ENCODE measurements around the gene ACER1. TPM values are rescaled to one million over a fixed set of nuclear protein-coding genes. Genes with fewer than 3 reads are reported as not detected.
"Not testable (repeated sequence)": the region's sequence is repeated elsewhere in the genome, so short reads cannot be mapped to it uniquely, and the experiment has no call there.

ACER1 gene
- total RNA-seq, 4 donors from 2014 or later: not detected

DNA sequence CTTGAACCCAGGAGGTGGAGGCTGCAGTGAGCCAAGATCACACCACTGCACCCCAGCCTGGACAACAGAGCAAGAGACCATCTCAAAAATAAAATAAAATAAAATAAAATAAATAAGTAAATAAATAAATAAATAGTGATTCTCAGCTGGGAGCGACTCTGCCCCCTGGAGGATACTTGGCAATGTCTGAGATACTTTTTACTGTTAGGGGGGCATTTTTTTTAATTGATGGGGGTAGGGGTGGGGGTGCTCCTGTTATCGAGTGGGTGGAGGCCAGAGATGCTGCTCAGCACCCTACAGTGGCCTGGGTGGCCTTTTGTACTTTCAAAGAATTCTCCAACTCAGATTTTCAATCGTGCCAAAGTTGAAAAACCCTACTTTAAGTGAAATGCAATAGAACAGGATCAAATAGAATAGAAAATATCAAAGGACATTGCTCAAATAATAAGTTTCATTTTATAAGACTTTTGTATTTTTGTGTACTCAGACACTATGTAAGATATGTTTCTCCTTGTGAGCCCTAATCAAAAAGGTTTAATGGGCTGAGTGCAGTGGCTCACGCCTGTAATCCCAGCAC is 20.8 kb upstream of the ACER1 start:
- Histone ChIP-seq H3K36me3 (no peaks in the 10 kb centered on the region), H3K4me1 (no peaks in the 10 kb centered on the region), H3K27me3 (no peaks in the 10 kb centered on the region), H3K4me3 (no peak overlapping the region), H3K27ac (no peak overlapping the region), H3K9me3 (peaks cover 0 to 4% (median 0%) of the 10 kb centered on the region in 4 donors)
- DNase-seq (ENCODE audit: low spot score in 2 of 2): no peak
- 52 to 53% methylated on average over 4 of the region's 4 CpGs for WGBS, 2 donors
- TF ChIP-seq POLR2A (IDR thresholded peaks at IDR 0.05) (no peak), EP300 (IDR thresholded peaks at IDR 0.05) (no peak)
- TF ChIP-seq, protein P1, sequence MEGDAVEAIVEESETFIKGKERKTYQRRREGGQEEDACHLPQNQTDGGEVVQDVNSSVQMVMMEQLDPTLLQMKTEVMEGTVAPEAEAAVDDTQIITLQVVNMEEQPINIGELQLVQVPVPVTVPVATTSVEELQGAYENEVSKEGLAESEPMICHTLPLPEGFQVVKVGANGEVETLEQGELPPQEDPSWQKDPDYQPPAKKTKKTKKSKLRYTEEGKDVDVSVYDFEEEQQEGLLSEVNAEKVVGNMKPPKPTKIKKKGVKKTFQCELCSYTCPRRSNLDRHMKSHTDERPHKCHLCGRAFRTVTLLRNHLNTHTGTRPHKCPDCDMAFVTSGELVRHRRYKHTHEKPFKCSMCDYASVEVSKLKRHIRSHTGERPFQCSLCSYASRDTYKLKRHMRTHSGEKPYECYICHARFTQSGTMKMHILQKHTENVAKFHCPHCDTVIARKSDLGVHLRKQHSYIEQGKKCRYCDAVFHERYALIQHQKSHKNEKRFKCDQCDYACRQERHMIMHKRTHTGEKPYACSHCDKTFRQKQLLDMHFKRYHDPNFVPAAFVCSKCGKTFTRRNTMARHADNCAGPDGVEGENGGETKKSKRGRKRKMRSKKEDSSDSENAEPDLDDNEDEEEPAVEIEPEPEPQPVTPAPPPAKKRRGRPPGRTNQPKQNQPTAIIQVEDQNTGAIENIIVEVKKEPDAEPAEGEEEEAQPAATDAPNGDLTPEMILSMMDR (IDR thresholded peaks at IDR 0.05): peak in 3 of 5 experiments; percentile 30 to 40 (median 34)

DNA sequence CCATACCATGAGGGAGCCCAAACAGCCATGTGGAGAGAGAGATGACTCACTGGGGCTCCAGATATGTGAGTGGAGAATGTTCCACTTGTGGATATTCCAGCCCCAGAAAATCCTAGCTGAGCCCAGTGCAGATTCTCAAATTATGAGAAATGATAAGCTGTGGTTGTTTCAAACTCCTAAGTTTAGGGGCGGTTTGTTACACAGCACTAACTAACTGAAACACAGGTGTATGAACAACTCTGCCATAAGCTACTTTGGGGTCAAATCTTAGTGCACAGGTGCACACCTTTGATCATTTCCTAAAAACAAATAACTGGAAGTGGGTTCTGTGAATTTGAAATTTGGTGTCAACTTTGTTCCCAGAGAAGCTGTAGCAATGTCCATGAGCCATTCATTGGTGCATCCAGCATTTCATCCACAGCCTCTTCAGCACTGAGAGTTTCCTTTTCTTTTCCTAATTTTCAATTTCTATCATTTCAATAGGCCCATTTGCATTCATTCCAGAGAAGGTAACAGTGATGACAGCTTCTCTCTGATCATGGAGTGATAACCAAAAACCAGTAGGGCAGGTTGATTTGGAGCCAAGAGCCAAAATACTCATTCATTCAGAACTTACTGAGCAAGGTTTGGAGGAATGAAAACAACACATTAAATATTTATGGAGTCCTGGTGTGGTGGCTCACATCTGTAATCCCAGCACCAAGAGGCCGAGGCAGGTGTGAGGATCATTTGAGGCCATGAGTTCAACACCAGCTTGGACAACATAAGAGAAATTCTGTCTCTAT is 19.2 kb upstream of the ACER1 start:
- Histone ChIP-seq H3K9me3 (peaks cover 0 to 4% (median 0%) of the 10 kb centered on the region in 4 donors), H3K36me3 (no peaks in the 10 kb centered on the region), H3K27me3 (no peaks in the 10 kb centered on the region), H3K27ac (no peak overlapping the region), H3K4me3 (no peak overlapping the region), H3K4me1 (no peaks in the 10 kb centered on the region)
- TF ChIP-seq, protein P1 (IDR thresholded peaks at IDR 0.05): no peak
- TF ChIP-seq EP300 (IDR thresholded peaks at IDR 0.05): no peak
- TF ChIP-seq POLR2A (IDR thresholded peaks at IDR 0.05): no peak
- DNase-seq (ENCODE audit: low spot score in 2 of 2): no peak
- WGBS, 2 donors: 84 to 100% methylated on average over 2 of the region's 2 CpGs

DNA sequence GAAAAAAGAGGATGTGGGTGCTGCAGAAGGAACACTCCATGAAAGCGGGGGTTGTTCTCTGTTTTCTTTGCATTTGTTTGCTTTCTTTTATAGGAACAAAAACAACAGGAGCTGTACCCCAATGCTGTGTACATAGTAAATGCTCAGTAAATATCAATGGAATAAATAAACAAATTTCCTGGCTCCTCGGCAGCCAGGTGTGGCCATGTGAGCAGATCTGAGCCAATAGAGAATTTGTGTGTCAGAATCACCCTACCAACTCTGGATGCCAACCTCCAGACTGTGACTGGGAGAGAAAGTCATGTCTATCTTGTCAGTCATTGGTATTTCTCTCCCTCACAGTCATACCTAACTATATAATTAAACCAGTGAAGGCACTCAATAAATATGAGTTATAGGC is 17.3 kb upstream of the ACER1 start:
- Histone ChIP-seq H3K9me3 (peaks cover 0 to 4% (median 0%) of the 10 kb centered on the region in 4 donors), H3K4me1 (no peaks in the 10 kb centered on the region), H3K27ac (no peak overlapping the region), H3K4me3 (no peak overlapping the region), H3K27me3 (no peaks in the 10 kb centered on the region), H3K36me3 (no peaks in the 10 kb centered on the region)
- no peak for TF ChIP-seq EP300 (IDR thresholded peaks at IDR 0.05)
- no peak for TF ChIP-seq POLR2A (IDR thresholded peaks at IDR 0.05)
- TF ChIP-seq, protein P1 (IDR thresholded peaks at IDR 0.05): no peak
- 72 to 88% methylated on average over 2 of the region's 2 CpGs for WGBS, 2 donors
- DNase-seq (ENCODE audit: low spot score in 2 of 2): no peak

DNA sequence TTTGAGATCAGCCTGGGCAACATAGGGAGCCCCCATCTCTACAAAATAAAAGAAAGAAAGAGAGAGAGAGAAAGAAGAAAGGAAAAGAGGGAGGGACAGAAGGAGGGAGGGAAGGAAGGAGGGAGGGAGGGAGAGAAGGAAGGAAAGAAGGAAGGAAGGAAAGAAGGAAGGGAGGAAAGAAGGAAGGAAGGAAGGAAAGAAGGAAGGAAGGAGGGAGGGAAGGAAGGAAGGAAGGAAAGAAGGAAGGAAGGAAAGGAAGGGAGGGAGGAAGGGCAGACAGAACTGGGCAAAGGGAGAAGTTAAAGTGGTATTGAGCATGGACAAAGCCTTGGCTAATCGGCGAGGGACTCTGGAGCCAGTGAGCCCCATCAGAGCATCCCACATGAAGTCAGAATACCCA is 15.9 kb upstream of the ACER1 start:
- not testable (repeated sequence) for H3K9me3 ChIP-seq; H3K4me1 ChIP-seq; DNase-seq (ENCODE audit: low spot score in 2 of 2); H3K36me3 ChIP-seq; H3K27ac ChIP-seq; H3K4me3 ChIP-seq; H3K27me3 ChIP-seq
- WGBS, 2 donors: 79 to 83% methylated on average over 2 of the region's 2 CpGs

DNA sequence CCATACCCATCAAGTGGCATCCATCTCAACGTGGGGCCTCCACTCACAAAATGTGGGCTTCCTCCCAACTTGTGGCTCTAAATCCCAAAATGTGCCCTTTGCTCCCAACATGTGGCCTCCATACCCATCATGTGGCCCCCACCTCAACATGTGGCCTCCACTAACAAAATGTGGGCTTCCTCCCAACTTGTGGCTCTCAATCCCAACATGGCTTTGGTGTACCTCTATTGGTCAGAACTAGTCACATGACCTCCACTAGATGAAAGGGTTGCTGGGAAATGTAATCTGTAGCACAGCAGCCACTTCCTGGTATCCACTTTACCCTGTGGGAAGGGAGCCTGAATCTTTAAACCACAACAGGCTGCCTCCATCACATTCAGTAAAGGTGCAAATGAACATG is 10.1 kb upstream of the ACER1 start:
- H3K4me3 ChIP-seq: no peak overlapping the region
- H3K27ac ChIP-seq: no peak overlapping the region
- TF ChIP-seq EP300 (IDR thresholded peaks at IDR 0.05) (no peak), POLR2A (IDR thresholded peaks at IDR 0.05) (no peak)
- TF ChIP-seq, protein P1 (IDR thresholded peaks at IDR 0.05): no peak
- no peaks in the 10 kb centered on the region for H3K9me3 ChIP-seq
- WGBS, 2 donors: 83 to 100% methylated on average over 1 of the region's 1 CpG
- H3K4me1 ChIP-seq: no peaks in the 10 kb centered on the region
- no peaks in the 10 kb centered on the region for H3K36me3 ChIP-seq
- no peaks in the 10 kb centered on the region for H3K27me3 ChIP-seq
- no peak for DNase-seq (ENCODE audit: low spot score in 2 of 2)

All from tibial nerve (tissue), 4 donors.